Measurements from ENCODE around the gene IL15RA.
"Not testable (repeated sequence)": the region's sequence is repeated elsewhere in the genome, so short reads cannot be mapped to it uniquely, and the experiment has no call there.

Gene IL15RA

DNA sequence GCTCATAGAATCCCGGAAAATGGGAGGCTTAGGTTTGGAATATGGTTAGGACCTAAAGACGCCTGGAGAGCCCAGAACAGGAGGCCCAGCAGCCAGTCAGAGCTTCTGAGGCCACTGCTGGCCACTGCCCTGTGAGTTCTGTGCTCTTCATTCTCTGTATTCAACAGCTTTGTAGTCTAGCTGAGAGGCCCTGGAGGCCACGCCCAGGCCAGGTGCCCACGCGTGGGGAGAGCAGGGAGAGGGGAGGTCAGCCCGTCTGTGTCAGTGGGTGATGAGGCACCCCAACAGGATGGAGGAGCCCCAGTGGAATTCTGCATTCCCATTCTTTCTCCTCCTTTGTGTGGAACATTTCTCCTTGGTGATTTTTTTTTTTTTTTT lies 29.1 kb downstream of the IL15RA start:
- DNase-seq: no peak

DNA sequence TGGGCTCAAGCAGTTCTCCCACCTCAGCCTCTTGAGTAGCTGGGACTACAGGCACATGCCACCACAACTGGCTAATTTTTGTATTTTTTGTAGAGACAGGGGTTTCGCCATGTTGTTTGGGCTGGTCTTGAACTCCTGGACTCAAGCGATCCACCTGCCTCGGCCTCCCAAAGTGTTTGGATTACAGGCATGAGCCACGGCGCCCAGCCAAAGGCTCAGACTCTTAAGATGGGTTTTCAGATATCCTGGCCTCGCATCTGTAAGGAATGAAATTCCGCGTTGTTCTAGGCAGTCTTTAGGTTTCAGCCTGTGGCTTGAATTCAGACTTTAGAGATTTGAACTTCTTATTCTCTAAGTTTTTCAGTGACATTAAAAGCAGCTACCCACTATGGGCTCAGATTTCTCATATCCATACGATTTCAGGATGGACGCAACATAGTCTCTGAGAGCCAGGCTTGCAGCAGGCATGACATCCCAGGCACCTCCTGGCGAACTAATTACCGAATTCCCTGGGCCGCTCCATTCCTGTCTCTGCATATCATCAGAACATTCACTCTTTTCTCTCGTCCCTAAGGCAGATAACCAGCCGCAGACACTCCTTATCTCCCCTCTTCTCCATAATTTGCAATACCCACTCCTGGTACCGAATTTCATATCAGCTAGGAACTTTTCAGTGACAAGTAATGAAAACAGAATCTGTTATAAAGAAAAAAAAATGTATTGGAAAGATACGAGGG lies 29.7 kb downstream of the IL15RA start:
- DNase-seq: no peak

DNA sequence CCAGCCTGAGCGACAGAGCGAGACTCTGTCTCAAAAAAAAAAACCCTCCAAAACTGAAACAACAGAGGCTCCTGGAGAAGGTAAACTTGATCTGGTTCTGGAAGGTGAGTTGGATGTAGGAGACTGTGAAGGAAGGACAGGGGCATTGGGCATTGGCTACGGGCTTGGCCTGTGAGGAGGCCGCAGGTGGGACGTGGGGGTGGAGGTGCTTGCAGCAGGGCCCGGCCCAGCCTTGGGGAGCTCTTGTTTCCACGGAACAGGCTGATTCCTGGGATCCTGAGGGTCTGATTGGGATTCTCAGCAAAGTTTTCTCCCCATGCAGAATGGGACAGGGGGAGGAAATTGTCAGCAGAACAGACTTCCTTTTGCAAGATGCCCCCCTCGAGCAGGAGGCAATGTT lies 30.6 kb downstream of the IL15RA start:
- no peak for DNase-seq

DNA sequence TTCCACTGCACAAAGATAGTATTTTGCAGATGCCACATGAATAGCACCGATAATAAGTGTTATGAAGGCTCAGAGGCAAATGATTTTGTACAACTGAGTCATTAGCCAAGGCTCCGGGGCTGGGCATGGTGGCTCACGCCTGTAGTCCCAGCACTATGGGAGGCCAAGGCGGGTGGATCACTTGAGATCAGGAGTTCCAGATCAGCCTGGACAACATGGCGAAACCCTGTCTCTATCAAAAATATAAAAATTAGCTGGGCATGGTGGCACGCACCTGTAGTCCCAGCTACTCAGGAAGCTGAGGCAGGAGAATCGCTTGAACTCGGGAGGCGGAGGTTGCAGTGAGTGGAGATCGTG lies 30.9 kb downstream of the IL15RA start:
- DNase-seq: not testable (repeated sequence)

DNA sequence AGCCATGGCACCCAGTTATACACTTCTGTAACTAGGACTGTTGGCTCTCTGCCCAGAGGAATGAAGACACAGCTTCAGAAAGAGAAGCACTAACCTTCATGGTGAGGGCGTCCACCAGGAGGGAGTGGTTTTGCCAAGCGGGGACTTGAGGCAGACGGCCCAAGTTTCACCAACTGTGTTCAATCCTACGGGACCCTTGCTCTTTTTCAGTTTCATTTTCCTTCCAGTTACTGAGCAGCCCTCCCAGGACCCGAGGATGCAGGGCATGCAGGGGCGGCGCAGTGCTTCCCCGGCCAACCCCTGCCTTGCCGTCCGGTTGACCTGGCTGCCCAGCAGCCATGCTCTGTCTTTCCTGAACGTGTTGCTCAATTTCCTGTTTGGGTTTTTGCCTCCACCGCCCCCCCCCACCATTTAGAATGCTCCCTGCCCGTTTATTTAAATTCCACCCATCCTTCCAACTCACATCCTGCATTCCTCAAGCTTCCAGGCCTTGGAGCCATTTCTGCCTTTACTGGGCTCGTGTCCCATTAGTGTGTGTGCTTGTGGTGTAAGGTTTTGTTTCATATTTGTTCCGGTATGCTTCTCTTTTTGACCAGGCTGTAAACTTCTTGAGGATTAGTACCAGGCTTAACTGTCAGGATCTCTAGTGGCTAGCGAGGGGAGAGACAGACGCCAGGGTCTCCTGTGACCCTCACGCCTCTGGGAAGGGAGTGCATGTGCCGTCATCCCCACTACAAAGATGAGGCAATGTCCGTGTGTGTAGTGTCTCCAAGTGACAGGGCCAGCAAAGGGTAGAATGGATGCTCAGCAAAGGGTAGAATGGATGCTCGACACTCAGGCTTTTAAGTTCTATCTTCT lies 31.6 kb downstream of the IL15RA start:
- DNase-seq: peak; percentile 54

DNA sequence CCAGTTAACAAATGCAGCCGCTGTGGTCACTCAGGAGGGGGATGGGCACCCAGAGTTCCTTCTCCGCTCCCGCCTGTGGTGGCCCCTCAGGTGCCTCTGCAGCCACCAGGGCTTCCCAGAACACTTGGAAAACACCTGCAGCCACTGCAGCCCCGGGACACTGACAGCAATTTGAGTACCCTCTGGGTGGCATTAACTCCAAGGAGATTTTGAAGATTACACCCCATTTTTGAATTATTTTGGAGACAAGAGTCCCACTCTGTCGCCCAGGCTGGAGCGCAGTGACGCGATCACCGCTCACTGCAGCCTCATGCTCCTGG lies 32.2 kb downstream of the IL15RA start:
- no peak for DNase-seq

DNA sequence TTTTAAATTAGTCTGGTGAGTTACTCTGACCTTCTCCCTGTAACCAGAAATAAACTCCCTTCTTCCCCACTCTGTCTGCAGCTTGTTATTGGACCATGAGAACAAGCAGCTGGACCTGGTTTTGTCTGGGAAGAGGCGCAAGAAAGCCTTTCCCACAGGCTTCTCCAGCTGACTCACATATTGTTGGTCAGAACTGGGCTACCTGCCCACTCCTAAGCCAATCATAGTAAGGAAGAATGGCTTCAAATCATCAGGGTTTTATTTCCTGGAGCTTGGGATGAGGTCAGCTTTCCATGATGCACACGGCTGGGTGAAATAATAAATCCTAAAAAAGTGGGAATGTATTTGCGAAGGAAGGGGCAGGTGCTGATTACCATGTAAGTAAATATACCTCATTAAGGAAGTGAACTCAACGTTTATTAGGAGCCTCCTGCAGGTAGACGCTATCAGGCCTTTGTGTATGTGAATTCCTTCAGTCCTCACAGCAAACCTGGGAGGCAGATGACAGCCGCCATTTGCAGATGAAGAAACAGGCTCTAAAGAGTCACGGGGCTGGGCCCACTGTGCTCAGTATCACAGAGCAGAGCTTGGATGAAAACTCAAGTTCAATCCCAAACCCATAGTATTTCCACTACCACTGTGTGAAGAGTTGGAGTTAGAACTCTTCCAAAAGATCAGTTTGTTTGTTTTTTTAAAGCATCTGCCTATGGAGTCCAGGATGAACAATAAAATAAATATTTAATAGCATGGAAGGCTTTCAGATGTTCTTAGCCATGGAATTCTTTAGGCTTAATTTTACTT lies 32.8 kb downstream of the IL15RA start:
- no peak for DNase-seq

DNA sequence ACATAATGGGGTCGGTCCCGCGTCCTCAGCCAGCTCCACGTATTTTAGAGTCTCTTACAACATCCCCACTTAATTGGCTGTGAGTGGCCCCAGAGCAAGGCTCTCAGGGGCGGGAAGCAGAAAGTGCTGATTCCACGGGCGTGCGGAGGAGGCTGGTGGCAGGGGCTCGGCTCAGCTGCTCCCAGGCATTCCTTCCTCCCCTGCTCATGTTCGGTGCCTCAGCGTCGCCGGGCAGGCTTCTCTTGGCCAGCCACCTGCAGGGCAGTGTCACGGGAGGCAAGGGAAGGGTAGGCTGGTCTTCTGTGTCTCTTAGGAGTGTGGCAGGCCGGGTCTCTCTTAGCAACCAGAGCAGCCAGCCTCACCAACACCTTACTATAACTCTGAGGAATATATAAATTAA lies 33.8 kb downstream of the IL15RA start:
- DNase-seq: no peak

DNA sequence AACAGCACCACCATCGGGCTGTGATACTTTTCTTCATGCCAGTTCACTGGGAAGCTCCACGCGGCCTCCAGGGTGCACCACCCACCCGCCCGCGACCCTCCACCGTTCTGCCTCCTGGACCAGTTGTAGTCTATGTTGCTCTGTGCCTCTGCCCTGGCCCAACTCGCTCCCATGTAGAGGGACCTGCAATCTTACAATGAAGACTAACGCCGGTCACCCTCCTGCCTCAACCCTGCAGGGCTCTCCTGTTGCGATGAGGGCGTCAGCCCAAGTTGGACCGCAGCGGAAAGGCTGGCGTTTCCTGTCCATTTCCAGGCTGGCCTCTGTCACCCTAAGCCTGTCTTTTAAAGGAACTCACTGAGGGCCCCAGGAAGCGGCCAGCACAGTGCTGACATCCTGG lies 34.9 kb downstream of the IL15RA start:
- DNase-seq: peak; percentile 74

DNA sequence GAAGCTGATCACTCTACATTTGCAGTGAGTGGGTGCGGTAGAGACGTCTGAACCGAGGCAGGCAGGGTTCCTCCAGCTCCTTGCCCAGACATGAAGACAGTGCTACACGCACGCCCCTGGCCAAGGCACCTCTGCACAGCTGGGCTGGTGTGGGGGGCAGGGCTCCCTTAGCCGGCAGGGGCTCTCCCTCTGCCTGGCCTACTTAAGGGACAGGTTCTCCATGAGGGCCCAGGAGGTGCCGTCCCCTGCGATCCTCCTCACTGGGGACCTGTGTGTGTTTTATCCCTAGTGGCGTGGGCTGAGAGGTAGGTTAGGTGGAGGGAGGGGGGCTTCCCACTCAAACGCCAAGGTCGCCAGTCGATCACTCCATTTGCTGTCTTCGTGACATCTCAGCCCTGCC lies 35.3 kb downstream of the IL15RA start:
- no peak for DNase-seq

DNA sequence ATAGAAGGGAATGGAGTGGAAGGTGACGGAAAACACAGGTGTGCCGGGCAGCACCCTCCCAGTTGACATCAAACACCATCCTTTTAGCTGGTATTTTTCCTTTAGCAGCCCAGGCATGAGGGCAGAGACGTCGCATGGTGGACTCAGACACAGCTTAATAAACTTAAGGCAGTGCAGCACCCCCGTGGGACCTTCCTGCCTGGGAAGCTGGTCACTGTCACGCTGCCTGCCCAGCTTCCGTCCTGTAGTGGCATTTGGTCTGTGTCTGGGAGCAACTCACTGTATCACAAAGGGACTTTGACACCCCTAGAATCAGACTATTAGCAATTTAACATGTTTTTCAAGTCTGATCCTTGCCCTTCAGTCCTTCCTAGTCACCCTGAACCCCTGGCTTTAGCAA lies 35.8 kb downstream of the IL15RA start:
- DNase-seq: no peak

DNA sequence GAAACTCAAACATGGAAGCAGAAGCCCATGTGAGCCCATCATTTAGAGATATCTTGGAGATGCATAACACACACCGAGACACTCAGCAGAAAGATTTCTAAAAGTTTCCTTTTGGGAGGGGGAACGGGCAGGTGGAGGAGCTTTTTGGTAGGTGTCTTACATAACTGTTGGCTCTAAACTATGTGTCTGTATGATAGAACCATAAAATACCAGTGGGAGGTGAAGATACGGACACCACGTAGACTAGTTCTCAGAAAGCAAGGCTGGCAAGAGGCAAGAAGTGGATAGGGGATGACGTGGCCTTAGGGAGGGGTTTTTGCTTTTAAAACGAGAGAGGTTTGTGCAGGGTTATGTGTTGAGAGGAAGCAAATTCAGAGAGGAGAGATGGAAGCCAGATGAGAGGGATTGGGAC lies 36.5 kb downstream of the IL15RA start:
- no peak for DNase-seq

DNA sequence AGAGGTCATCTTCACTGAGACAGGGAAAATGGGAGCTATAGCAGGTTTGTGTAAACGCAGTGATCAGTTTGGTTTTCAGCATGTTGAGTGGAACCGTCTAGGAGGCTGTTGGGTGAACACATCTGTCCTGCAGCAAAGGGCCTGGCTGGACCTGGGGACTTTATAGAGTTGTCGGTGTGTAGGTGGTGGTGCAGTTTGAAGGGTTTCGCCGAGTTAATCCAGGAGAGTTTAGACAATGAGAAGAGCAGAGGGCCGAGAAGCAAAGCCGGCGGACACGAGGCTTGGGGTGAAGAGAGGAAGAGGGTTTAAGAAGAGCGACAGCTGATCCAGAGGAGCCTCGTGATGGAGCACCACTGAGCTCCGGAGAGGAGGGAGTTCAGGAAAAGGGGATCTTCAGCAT lies 39.1 kb downstream of the IL15RA start:
- no peak for DNase-seq

DNA sequence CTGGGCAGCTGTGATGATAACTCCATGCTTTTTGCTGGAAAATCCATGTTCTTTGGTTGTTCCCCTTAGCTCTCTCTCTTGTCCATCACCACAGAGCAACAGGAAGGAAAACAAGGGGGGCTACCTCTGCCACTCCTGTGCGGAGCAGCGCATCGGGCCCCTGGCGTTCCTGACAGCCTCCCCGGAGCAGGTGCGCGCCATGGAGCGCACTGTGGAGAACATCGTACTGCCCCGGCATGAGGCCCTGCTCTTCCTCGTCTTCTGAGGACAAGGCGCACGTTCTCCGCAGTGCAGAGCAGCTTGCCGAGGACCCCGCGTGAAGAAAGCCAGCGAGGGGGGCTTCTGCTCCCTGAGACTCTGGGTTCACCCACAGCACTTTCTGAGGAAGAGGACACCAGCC lies 40.3 kb downstream of the IL15RA start:
- DNase-seq: no peak

DNA sequence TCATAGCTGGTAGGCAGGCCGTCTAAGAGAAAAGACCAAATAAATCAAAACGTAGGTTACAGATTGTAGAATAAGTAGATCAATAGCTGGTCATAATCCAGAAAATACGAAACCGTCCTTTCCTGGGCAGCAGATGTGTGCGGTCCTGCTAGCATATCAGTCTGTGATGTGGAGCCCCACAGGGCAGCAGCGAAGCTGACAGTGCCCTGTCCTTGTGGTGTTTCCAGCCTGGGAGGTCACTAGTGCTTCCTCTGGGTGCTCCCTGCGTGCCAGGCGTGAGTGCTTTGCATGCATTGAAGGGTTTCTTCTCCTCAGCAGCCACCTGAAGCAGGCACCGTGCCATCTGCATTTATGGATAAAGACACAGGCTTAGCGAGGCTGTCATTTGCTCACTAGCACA lies 41.7 kb downstream of the IL15RA start:
- no peak for DNase-seq

DNA sequence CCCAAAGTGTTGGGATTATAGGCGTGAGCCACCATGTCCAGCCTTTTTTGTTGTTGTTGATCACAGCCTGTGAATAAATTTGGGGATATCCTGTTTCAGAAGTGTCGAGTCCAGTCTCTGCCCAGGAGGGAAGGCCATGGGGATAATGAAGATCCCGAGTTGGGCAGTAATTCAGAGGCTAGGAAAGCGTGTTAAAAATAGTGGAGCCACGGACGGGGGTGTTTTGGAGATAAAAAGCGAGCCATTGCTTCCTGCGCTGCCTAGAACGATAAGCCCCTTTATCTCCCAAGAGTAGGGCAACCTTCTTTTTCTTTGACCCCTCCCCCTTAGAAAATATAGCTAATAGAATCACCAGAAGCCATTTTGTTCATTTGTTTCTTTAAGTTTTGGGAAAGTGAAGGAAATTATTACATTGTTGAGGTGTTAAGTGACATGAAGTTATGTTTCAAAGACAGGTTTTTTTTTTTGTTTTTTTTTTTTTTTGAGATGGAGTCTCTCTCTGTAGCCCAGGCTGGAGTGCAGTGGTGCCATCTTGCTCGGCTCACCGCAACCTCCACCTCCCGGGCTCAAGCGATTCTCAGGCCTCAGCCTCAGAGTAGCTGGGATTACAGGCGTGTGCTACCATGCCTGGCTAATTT lies 43.3 kb downstream of the IL15RA start:
- DNase-seq: no peak

DNA sequence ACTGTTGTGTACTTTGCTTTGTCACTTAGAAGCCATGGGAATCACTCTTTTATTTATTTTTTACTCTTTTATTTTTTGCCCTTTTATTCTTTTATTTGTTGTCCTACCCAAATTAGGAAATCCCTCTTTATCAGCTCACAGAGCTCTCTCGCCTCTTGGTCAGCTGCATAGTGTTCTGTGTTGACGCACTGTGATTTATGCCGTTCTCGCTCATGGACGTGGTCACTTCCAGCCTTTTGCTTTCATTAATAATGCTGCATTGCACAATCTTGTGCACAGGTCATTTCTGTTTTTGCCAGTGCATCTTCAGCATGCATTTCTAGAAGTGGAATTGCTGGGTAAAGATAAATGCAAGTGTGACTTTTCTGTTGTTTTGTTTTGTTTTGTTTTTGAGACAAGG lies 45.0 kb downstream of the IL15RA start:
- DNase-seq: no peak

DNA sequence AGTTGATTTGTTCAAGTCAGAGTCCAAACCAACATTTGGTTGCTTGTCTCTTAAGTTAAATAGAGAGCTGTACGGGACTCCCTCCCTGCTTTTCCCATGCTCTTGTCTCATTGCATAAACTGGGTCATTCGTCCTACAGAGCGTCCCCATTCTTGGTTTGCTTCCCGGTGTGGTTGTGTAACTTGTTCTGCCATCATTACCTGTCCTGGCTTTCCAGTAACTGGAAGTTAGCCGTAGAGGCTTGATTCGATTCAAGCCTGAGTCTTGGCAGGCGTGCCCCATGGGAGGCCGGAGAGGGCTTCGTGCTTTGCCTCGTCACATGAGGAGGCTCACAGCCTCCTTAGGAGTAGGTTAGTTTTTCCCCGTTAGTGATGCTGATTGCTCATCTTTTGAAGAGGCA lies 47.1 kb downstream of the IL15RA start:
- DNase-seq: no peak

DNA sequence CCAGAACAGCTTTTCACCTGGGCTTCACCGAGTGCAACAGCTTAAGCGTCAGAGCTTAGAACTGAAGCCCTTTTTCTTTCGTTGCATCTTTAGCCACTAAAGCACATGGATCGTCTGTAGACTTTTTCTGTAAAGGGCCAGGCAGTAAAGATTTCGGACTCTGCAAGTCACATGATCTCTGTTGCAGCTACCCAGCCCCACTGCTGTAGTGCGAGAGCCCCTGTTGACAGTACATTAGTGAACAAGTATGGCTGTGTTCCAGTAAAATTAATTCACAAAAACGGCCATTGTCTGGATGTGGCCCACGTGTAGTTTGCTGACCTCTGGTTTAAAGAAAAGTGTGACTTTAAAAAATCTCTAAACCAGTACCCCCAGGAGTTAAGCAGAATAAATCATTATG lies 47.9 kb downstream of the IL15RA start:
- no peak for DNase-seq

DNA sequence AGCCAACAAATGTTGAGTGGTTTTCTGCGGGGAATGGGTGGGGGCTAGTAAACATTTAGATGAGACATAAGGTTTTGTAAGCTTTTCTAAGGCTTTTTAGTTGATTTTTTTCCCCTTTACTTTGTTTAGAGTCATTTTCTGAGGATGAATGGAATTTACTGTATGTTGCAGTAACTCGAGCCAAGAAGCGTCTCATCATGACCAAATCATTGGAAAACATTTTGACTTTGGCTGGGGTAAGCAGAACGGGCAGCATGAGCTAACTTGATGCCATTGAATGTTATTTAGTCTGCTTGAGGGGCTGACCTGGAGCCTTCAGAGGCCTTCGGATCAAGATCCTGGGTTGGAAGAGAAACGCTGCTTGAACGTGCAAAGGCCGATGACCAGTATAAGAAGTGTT lies 50.0 kb downstream of the IL15RA start:
- no peak for DNase-seq

DNA sequence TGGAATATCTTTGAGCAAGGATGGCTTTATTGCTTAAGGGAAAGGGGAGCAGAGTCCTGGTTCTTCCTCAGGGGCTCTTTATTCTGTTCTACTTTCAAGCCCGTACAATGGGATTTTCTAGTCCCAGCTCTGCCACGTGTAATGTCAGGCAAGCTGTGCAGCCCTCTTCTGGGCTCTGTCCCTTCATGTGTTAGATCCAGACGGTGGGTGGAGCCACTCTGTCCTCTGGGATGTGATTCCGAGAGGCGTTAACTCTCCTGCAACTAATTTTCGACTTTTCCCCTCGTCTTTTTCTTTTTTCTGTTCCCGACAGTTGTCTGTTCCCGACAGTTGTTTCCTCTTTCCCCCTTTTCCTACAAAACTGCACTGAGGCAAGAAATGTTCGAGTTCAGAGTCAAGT lies 52.5 kb downstream of the IL15RA start:
- no peak for DNase-seq

DNA sequence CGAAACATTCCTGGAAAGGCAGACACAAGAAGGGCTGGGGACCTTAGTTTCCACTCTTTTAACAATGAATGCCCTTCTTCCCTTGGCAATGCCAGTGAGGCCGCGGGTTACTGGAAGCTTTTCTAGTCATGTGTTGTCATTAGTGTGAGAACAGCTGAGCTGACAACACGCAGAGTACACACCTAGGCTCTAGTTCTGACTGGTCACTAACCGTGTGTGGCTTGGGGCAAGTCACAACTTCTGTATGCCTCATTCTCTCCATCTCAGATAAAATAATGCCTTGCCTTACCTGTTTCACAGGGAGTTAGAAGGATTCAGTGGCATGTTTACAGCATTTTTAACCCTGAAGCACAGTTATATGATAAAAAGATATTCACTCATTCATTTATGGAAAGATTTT lies 55.6 kb downstream of the IL15RA start:
- DNase-seq: no peak

DNA sequence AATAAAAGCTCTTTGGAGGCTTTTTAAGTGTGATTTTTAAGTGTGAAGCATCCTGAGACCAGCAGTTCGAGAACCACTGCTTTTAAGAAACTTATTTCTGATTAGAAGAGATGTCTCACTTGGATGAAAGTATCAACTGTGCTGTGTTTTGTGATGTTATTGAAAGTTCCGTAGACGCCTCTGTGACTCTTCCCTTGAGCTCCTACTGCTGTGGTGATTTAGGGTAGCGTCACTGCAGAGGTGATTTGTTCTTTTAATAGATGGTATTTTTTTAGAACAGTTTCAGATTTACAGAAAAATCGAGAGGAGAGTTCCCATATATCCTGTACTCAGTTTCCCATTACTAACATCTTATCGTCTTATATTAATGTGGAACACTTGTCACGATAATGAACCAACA lies 57.8 kb downstream of the IL15RA start:
- no peak for DNase-seq

DNA sequence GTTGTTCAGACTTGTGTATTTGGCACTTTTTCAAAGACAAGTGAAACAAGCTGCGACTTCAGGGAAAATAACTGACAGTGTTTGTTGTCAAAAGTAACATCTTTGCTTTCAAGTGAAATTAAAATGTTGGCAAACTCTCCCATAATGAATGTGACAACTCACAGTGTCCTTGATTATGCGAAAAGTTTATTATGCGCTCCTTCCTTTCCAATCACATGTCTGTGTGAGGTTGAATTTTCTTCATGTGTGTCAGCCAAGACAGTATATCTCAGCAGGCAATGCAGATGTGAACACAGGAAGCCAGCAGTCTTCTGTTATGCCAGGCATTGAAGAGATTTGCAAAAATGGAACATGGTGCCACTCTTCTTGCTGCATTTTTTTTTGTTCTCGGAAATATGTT lies 58.6 kb downstream of the IL15RA start:
- DNase-seq: no peak

Data from inflammatory macrophage treated with lipopolysaccharide for 4 hours (primary cell).